Heart right ventricle (tissue), 16 donors: Measurements from ENCODE around the gene CYSTM1. TPM values are rescaled to one million over a fixed set of nuclear protein-coding genes. Genes with fewer than 3 reads are reported as not detected.

Experiments used
- ATAC-seq, 8 donors: fragments of 200-7000 bp; cut with Tn5 transposase; one replicate each; pipeline ENCODE4 v1.9.1; 2020; ENCODE audit warnings: mild to moderate bottlenecking in 8 of 8, moderate library complexity in 8 of 8, moderate number of reproducible peaks in 1 of 8
- DNase-seq, 2 donors: peaks; one replicate each; pipeline ENCODE4 v3.0.0-alpha.2; 2020
- H3K27ac ChIP-seq, 10 donors: fragments of 200-600 bp; sonication (generic) in 2 of 10; one replicate each; pipeline versions ENCODE4 v1.5.0 to v1.8.0; 2020 to 2022; ENCODE audit warnings: mild to moderate bottlenecking in 3 of 10
- H3K27me3 ChIP-seq, 7 donors: fragments of 200-600 bp; one replicate each; pipeline ENCODE4 v1.8.0; 2021 to 2022; ENCODE audit warnings: mild to moderate bottlenecking in 2 of 7
- H3K36me3 ChIP-seq, 9 donors: fragments of 200-600 bp; sonication (generic) in 1 of 9; one replicate each; pipeline versions ENCODE4 v1.5.0 to v1.8.0; 2020 to 2022; ENCODE audit warnings: mild to moderate bottlenecking in 2 of 9
- H3K4me1 ChIP-seq, 9 donors: fragments of 200-600 bp; sonication (generic) in 1 of 9; one replicate each; pipeline versions ENCODE4 v1.5.0 to v1.8.0; 2020 to 2022; ENCODE audit warnings: mild to moderate bottlenecking in 4 of 9
- H3K4me3 ChIP-seq, 10 donors: fragments of 200-600 bp; sonication (generic) in 2 of 10; one replicate each; pipeline versions ENCODE4 v1.5.0 to v1.8.0; 2020 to 2022; ENCODE audit warnings: mild to moderate bottlenecking in 7 of 10, moderate library complexity in 2 of 10
- H3K9me3 ChIP-seq, 11 donors: fragments of 200-600 bp in 10 of 11; sonication (generic) in 2 of 11; one replicate each; pipeline versions ENCODE4 v1.5.0 to v1.8.0; 2013 to 2022; ENCODE audit warnings: mild to moderate bottlenecking in 2 of 11, control low read depth in 1 of 11, moderate library complexity in 1 of 11
- CTCF ChIP-seq, 9 donors: fragments of 200-600 bp; sonication (generic) in 2 of 9; IDR thresholded peaks; one replicate each; pipeline versions ENCODE4 v1.5.0 to v1.8.0; 2021 to 2022; ENCODE audit warnings: antibody characterized with exemption in 9 of 9, mild to moderate bottlenecking in 5 of 9, moderate library complexity in 1 of 9
- WGBS, 2 donors: extraction: QIAGEN DNeasy Blood & Tissue Kit; methylation state at CpG; one replicate each; pipeline ENCODE4 v1.1.7; 2013; ENCODE audit warnings: inconsistent platforms in 1 of 2; 5-methylcytosine and 5-hydroxymethylcytosine counted together
- intact Hi-C, 10 donors: fragments of 100-400 bp; cut with DNase I; formaldehyde crosslinking; loops; one replicate each; pipeline versions ENCODE4 v1.11.1 to v1.14.2; 2022
- polyA plus RNA-seq, 2 donors: library from polyadenylated mRNA; stranded (reverse); fragments of 200-250 nt; gene quantifications; one replicate each; pipeline ENCODE4 v1.2.3, GENCODE V29; 2013
- total RNA-seq, 10 donors: library from RNA; stranded (reverse); fragmentation: NEBNext Ultra II Directional in 3 of 10; extraction: Animal tissue kit (Norgen Biotek cat#: 25700) in 3 of 10; gene quantifications; one replicate each; pipeline versions ENCODE4 v1.2.1 to v1.2.4, GENCODE V29; 2021 to 2023
- donor health status: Arrhythmogenic right ventricular cardiomyopathy.
- donor health status: ischemic (EF 13 %, LVEDD 7.1; RV severe dilation, severe dysfunction).
- donor health status: healthy with polysubstance abuse.
- donor health status: DM: no; HTN: yes; CAD: no.
- donor health status: DM: no; HTN: no; CAD: no.
- donor health status: ischemic (EF 25% LVEDD 6.9; RV normal size, moderate dysfunction).
- donor health status: ischemic (EF 25% LVEDD 5.7; RV mildly dilated, moderate dysfunction).
- donor health status: healthy.
- donor health status: DM: yes; HTN: yes; CAD: no.
- donor health status: Ischemic cardiomyopathy.
- donor health status: ischemic (EF 35%, LVEDD 5.7; RV mildly dilated, moderate dysfunction).
- donor health status: nonischemic (EF 11% LVEDD 7.7; RV severe dilation, severe dysfunction).
- donor health status: DM: yes; HTN: yes; CAD: no.
- donor health status: PGD.
- donor health status: ischemic (EF 29% LVEDD 5.4; RV normal size, mild dysfunction).
- donor health status: nonischemic (EF 23%, LVEDD 6.1; RV moderate dilation, normal function).

CYSTM1 gene
- total and polyA plus RNA-seq, 12 donors, result 45.0 to 217 (median 95.3) TPM

- DNase-seq, result no peak
- H3K36me3 ChIP-seq, result peaks cover 0 to 34% (median 0%) of the 10 kb centered on the region in 9 donors
- peak overlapping the region in 1 of 10 donors; percentile 22 for H3K27ac ChIP-seq
- TF ChIP-seq CTCF (IDR thresholded peaks at IDR 0.05), result no peak
- H3K9me3 ChIP-seq, result peaks cover 0 to 3% (median 0%) of the 10 kb centered on the region in 11 donors
- H3K4me3 ChIP-seq, result no peak overlapping the region
- peaks cover 4 to 76% (median 41%) of the 10 kb centered on the region in 9 donors for H3K4me1 ChIP-seq
- WGBS, 2 donors, result 81 to 86% methylated on average over 4 of the region's 4 CpGs
- intact Hi-C loops, result loop anchor here in 1 of 10 donors (5.0 kb wide), 1 partner anchor 42 kb away; no protein-coding TSS in a partner anchor
- no peak for ATAC-seq
- H3K27me3 ChIP-seq, result no peaks in the 10 kb centered on the region
These were observed 80.6 kb downstream of the CYSTM1 start for GRCh38 chr5:140255460-140256157.

DNA sequence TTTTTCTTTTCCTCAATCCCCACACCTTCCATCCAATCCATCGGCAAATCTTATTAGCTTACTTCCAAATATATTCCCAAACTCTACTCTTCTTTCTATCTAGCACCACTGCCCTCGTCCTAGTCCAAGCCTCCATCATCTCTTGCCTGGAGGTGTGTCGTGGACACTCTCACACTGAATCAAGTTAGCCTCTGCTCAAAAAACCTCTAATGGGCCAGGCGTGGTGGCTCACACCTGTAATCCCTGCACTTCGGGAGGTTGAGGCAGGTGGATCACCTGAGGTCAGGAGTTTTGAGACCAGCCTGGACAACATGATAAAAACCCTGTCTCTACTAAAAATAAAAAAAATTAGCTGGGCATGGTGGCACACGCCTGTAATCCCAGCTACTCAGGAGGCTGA is 81.7 kb downstream of the CYSTM1 start:
- Histone ChIP-seq H3K36me3 (peaks cover 0 to 30% (median 0%) of the 10 kb centered on the region in 9 donors), H3K27ac (no peak overlapping the region), H3K9me3 (peaks cover 0 to 3% (median 0%) of the 10 kb centered on the region in 11 donors), H3K4me1 (peaks cover 10 to 76% (median 42%) of the 10 kb centered on the region in 9 donors), H3K4me3 (no peak overlapping the region), H3K27me3 (no peaks in the 10 kb centered on the region)
- no peak for TF ChIP-seq CTCF (IDR thresholded peaks at IDR 0.05)
- intact Hi-C loops, result loop anchor here in 1 of 10 donors (5.0 kb wide), 1 partner anchor 41 kb away; no protein-coding TSS in a partner anchor
- WGBS, 2 donors, result 94 to 97% methylated on average over 6 of the region's 6 CpGs
- DNase-seq (no peak), ATAC-seq (no peak)

- 86 to 87% methylated on average over 3 of the region's 3 CpGs for WGBS, 2 donors
- peaks cover 11 to 76% (median 41%) of the 10 kb centered on the region in 9 donors for H3K4me1 ChIP-seq
These were observed 83.0 kb downstream of the CYSTM1 start for GRCh38 chr5:140258016-140258415.

DNA sequence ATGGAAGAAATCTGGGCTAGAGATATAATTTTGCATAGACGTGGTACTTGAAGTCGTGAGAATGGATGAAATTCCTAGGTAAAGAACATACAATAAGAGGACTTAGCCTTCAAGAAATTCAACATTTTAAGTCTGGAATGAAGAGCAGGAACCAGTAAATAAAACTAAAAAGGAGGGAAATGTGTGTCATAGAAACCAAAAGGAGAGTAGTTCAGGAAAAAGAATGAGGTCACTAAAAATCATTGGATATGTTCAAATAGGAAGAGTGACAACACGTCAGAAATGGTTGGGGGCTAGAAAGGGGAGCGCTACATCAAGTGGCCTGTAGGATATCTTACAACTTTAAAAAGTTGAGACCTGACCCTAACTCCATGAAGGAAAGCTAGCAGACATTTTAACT is 83.9 kb downstream of the CYSTM1 start:
- no peak for DNase-seq
- 91 to 92% methylated on average over 4 of the region's 4 CpGs for WGBS, 2 donors
- intact Hi-C loops, result loop anchor here in 1 of 10 donors (5.0 kb wide), 1 partner anchor 38 kb away; no protein-coding TSS in a partner anchor
- H3K9me3 ChIP-seq, result peaks cover 0 to 3% (median 0%) of the 10 kb centered on the region in 11 donors
- H3K4me3 ChIP-seq, result no peak overlapping the region
- H3K36me3 ChIP-seq, result peaks cover 0 to 30% (median 0%) of the 10 kb centered on the region in 9 donors
- H3K4me1 ChIP-seq, result peaks cover 11 to 76% (median 35%) of the 10 kb centered on the region in 9 donors
- TF ChIP-seq CTCF (IDR thresholded peaks at IDR 0.05), result no peak
- ATAC-seq, result no peak
- H3K27me3 ChIP-seq, result no peaks in the 10 kb centered on the region
- H3K27ac ChIP-seq, result no peak overlapping the region

More at GRCh38 chr5:140258016-140258415, 83.0 kb downstream of the CYSTM1 start:
- no peak for TF ChIP-seq CTCF (IDR thresholded peaks at IDR 0.05)
- intact Hi-C loops, result loop anchor here in 1 of 10 donors (5.0 kb wide), 1 partner anchor 39 kb away; no protein-coding TSS in a partner anchor
- Histone ChIP-seq H3K27me3 (no peaks in the 10 kb centered on the region), H3K27ac (no peak overlapping the region), H3K9me3 (peaks cover 0 to 3% (median 0%) of the 10 kb centered on the region in 11 donors), H3K4me3 (no peak overlapping the region), H3K36me3 (peaks cover 0 to 30% (median 0%) of the 10 kb centered on the region in 9 donors)
- DNase-seq (no peak), ATAC-seq (no peak)
